ENCODE measurements around the gene INTS14.
A peak's percentile ranks its signal among the peaks of the same experiment; 100 is the strongest.

The INTS14 gene
- total RNA-seq: 19.3 to 33.2 reads per million in 2 donors

DNA sequence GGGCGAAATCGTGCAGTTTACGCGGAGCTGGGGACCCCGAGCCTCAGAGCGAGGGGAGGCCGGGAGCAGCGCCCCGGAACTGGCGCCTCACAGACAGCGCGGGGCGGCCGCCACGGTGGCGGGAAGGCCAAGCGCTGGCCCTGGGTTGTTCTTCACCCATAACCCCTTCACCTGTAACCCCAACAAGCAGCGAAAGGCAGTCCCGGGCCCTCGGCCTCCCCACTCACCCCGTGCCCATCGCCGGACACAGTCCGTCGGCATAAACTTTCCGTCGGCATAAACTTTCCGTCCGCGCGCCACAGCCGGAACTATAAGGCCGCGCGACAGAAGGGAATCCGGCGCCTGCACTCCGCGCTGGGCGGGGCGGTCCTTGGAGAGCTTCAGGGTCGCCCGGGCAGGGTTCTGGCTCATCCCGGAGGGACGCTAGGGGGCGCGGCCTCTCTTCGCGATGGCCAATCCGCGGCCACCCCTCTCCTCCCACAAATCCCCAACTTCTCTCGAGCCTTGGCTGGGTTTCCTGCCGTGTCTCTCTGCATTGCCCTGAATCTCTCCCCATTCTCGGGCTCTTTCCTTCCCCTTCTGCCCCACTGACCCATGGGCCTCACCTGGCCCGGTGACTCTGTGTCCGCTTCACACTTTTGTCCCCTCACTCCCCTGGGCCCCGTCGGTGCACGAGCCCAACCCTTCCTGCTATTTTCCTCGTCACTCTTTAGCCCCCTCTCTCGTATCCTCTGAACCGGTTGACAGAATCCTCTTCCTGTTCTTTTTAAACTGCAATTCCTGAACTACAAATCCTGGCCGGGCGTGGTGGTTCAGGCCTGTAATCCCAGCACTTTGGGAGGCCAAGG lies at the start of gene INTS14:
INTS14 (minus strand) TSS at position 261 of the 848 bp plus-strand sequence. CDS start 3,751 bp downstream, outside the sequence.
- DNase-seq: peak; percentile 82 to 96 (median 88)

DNA sequence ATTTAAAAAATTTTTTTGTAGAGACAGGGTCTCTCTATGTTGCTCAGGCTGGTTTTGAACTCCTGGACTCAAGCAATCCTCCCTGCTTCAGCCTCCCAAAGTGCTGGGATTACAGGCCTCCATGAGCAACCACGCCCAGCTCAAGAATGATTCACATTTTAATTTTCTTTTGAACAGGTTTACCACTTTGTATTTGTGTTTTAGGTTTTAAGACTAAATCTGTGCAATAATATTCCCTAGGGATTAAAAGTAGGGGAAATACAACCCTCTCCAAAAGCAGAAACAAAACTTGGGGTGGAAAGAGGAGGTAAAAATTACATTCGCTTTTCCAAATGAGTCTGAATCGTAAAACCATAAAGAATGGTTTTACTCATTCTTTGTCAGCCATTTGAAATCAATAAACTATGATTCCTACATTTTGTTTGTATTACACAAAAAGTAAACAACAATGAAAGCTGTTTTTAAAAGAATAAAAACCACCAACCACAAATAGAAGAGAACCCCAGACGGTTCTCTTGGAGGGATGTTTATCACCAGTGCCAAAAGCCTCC lies 48.6 kb upstream of the INTS14 start:
- no peak for DNase-seq

DNA sequence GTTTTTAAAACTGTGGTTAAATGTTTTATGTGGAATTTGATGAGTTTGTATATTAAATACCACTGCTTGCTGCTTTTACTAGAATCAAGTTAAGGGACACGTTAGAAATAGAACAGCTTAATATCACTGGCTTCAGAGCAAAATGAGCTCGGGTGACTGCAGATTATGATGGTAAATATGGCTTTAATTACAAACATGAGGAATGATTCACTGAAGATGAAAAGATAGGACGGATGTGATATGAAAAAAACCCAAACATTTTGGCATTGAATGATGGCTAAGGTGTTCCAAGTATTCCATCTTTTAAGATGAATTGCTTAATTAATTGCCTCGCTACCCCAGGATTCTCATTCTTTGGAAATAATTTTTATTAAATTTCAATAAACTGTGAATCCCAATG lies 44.5 kb upstream of the INTS14 start:
- no peak for DNase-seq

DNA sequence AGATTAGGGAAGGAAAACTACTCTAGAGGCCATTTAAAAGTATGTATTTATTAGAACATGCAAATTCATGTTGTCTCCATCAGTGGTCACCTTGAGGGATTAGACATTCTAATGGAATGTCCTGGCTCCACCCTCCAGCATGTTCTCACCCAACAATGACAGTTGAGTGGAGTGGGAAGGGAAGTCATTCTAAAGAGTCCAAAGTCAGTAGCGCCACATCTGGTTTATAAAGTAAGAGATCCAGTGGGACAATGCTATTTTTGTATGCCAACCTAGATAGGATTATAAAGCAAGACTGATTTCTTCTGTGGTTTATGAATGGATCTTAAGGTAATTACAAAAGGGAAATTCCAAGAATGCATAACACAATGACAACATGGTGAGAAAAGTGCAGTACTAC lies 44.1 kb upstream of the INTS14 start:
- DNase-seq: no peak

DNA sequence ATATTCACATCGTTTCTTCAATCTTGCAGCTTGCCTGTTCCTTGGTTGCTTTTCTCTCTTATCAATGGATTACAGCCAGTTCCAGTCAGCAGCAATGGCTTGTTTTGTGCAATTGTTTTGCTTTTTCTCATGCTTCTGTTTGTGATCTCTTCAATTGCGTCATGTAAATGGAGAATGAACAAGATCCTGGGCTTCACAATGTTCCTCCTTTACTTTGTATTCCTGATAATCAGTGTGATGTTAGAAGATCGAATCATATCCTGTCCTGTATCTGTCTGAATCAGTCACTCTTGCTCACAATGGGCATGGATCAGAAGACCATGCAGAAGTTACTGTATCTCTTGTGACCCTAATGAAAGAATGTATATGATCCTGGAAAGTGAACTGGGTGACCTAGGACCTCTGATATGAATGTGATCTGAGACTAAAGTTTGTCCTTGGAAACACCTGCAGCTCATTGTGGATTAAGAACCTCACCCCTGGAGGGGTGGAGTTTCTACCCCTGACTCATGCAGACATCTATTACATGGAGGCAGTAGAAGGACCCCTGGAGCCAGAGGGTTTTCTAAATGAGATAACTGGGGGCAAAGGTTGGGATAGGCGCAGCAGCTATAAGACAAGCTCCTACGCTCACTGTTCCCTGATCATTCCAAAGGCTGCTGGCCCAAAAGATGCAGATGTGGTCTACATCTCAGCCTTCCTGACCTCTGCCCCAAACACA lies 43.0 kb upstream of the INTS14 start:
- DNase-seq: no peak

DNA sequence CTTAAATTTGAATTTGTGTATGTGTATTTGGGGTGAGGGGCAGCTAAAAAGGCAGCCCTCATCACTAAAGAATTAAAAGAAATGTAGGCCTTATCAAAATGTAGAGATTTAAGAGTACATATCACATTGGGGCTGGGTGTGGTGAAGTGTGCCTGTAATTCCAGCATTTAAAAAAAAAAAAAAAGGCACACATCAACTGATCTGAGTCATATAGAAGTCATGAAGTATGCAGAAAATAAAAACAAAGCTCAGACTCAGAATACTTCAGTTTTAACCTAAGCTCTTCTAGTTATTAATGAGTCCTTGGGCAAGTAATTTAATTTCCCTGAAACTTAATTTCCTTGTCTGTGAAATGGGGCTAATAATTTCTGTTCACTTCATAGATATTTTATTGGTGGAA lies 42.4 kb upstream of the INTS14 start:
- DNase-seq: no peak

DNA sequence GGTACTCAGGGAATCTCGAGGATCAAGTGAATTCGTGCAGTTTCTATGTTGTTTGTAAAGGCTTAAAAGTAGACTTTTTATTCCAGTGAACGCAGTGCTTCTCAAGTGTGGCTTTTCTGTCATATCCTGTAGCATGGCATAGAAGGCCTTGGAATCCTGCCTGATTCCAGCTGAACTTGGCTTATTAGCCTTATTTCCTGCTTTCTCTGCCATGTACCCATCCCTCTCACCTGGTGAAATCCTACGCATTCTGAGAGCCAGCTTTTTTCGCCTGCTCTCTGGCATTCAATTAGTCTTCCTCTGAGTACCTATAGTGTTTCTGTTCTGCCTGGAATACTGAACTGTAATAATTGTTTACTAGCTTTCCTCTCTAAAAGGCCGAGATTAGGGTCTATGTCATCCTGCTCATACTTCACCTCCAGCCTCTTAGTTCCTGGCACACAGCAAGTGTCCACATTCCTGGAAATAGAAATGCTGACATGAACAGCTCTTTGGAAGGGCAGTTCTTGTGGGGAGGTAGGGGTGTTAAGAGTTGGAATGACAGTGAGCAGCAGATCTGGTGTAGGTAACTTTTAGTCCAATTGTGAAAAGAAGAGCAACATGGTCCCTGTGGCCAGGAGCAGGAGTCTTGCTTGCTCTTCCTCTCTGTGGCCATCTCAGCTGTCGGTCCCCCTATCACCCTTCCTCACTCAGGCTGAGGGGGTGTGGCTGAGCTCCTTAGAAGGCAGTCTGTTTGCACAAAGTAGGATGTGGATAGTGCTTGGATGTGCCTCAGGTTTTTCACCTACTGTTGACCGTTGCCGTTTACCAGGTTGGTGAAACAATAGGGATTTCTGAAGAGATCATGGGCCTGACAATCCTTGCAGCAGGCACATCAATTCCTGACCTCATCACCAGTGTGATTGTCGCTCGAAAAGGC lies 41.2 kb upstream of the INTS14 start:
- DNase-seq: no peak

DNA sequence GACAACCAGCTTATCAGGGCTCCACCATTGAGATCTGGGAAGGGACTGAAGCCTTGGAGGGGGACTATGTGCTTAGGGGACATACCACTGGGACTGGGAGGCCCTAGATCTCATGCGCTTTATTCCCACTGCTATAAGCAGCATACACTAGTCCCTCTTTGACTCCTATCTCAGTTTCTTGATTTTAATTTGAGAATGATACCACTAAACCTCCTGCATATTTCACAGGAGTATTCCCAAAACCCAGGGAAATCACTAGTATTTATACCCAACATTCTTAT lies 40.1 kb upstream of the INTS14 start:
- DNase-seq: no peak

DNA sequence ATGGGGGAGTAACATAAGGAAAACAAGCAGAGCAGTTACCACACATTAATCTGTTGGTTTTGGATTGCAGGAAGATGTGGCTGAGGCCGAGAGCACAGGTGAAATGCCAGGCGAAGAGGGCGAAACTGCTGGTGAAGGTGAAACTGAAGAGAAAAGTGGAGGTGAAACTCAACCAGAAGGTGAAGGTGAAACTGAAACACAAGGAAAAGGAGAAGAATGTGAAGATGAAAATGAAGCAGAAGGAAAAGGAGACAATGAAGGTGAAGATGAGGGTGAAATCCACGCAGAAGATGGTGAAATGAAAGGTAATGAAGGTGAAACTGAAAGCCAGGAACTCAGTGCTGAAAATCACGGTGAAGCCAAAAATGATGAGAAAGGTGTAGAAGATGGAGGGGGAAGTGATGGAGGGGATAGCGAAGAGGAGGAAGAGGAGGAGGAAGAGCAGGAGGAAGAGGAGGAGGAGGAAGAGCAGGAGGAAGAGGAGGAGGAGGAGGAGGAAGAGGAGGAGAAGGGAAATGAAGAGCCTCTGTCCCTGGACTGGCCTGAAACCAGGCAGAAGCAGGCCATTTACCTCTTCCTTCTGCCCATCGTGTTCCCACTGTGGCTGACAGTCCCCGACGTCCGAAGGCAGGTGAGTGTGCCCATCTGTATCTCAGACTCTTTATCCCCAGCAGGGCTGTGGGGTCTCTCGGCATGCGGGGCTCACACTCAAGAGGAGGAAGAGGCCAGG lies 39.5 kb upstream of the INTS14 start:
- no peak for DNase-seq

DNA sequence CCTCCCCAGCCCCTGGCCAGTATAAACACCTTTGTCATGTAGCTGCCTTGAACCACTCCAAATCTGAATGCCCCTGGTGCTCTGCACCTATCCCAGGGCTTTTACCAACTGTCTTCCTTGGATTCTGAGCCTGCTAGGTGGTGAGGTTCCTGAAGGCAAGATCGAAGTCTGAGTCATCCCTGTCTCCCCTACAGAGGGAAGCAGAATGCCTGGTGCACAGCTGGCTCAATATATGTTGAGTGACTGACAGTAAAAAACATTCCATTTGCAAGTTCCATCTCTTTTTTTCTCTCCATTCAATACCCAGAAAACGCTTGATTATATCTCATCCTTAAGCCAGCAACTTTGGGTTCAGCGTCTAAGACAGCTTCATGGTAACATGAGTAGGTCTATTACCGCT lies 35.6 kb upstream of the INTS14 start:
- no peak for DNase-seq

DNA sequence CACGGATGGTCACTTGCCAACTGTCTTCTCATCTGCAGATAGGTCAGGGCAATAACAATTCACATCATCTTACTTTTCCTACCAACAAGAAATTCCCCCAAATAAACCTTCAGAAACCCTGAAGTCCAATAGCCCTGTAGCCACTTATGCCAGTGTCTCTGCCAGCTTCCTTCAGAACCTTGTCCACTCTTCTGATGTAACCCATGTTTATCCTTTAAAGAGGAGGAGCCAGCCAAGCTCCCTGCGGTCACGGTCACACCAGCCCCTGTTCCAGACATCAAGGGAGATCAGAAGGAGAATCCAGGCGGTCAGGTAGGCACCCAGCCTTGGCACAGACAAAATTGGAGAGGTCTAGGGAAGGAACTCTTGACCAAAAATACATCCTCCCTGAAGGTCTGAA lies 34.5 kb upstream of the INTS14 start:
- no peak for DNase-seq

DNA sequence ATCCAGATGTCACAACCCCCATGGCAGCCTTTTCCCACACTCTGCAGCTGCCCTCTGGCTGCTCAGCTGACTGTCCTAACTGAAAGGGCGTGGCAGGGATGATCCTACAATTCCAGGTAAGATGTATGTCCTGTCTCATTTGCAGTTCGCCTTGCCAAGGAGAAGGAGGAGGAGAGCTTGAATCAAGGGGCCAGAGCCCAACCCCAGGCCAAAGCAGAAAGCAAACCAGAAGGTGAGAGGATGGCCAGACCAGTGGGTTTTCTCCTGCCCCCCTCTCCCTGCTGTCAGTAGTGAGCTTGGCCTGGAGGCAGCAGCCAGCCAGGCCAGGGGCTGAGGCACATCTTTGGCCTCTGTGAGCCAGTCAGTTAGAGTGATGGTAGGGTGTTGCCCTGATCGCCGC lies 33.4 kb upstream of the INTS14 start:
- no peak for DNase-seq

DNA sequence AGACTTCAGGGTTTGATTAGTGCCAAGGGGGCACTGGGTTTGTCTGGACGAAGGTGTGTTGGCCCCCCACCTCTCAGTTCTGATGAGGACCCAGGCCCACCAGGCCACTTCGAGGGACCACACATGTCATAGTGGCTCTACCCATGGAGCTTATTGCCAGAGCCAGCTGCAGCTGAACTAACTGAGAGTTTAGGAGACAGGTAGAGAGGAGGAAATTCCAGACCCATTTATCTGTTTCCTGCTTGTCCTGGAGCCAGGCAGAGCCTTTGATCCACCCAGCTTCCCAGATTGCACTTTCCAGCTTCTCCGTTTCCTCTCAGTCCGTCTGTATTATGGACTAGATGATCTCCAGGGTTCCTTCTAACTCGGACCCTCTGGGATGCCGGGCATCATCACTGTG lies 31.7 kb upstream of the INTS14 start:
- DNase-seq: no peak

DNA sequence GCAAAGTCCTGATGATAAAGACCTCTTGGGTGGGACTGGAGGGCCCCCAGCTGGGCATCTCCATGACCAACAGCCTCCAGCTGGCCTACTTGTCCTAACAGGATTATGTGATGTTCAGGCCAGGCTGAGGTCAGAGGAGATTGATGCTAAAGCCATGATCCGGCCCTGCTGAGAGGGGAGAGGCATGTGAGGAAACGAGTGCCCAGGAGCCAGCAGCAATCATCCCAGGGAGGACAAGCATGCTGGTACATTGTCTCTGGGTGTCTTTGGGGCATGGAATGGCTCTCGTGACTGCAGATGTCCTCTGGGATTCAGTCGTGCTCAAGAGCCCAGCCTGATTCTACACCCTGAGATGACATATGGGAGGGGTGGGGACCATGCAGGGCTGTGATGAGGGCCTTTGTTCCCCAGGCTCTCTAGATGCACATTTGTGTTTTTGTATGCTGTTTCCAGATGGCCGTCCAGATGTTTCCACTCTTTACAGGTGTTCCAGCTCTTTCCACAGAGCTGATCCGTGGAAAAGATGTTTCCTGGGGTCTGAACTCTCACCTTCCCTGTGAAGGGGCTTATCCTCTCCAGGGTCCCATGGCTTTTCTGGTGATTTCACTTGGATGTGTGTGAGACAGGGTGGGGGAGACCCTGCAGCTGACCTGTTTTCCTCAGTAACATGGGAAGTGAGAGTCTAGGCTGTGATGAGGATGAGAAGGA lies 31.0 kb upstream of the INTS14 start:
- DNase-seq: no peak

DNA sequence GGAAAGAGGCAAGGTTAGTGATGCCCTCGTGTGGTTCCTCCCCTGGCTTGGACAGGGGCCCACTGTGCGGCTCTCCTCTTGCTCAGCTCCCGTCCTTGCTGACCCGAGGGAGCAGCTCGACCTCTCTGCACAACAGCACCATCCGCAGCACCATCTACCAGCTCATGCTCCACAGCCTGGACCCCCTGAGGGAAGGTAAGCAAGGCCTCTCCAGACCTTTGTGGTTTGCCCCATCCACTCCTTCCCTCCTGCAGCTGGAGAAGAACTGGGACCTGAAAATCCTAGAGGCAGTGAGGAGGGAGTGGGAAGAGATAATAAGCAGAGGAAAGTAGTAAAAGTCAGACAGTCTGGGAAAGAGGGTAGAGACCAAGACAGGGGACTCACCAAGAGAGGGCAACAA lies 28.6 kb upstream of the INTS14 start:
- DNase-seq: no peak

DNA sequence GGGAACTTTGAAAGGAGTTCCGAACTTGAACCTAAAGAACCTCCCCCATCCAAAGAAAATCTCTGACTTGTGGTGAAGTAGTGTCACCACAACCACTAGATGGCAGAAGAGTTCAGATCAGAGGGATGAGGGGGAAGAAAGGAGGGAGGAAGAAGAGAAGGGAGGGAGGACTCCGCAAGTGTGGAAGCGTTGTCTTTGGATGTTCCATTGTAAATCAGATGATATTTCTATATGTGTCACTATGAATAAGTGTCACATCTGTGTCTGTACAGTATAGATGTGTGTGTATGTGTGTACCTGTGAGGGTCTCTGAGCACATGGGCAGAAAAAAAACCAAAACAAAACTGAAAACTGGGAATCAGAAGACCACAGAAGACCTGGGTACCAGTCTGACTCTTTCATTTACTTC lies 27.8 kb upstream of the INTS14 start:
- DNase-seq: peak in 2 of 5 experiments; percentile 47 to 79

DNA sequence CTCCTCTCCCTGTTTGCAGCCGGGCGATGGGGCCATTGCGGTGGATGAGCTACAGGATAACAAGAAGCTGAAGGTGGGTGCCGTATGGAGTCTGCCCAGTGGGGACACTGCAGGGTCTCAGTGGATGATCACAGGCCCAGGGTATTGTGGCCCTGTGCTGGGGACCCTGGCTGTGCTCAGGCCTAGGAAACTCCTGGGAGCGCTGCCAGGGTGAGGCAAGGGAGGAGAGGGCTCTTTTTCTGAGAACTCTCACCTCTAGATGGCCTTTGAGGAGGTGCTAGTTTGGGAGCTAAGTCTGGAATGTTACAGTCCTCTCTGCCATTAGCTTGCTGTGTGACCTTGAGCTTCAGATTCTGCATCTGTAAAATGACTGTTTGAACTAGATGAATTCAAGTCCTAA lies 27.2 kb upstream of the INTS14 start:
- DNase-seq: no peak

DNA sequence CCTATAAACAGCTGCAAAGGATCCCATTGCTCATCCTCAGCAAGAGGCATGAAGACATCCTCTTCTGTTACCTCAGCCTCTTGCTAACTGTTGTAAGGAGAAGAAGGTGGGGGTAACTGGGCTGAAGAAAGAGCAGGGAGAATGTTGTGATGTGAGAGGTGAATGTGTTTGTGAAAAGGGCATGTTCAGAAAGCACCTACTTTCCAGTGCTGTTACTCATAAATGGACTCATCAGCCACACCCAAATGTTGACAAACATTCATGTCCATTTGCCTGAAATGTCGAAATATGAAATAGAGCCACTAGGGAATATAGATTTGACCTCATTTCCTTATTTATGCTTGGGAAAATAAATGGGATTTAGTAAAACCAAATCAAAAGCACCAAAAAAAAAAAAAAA lies 23.4 kb upstream of the INTS14 start:
- DNase-seq: peak in 1 of 5 experiments; percentile 23

DNA sequence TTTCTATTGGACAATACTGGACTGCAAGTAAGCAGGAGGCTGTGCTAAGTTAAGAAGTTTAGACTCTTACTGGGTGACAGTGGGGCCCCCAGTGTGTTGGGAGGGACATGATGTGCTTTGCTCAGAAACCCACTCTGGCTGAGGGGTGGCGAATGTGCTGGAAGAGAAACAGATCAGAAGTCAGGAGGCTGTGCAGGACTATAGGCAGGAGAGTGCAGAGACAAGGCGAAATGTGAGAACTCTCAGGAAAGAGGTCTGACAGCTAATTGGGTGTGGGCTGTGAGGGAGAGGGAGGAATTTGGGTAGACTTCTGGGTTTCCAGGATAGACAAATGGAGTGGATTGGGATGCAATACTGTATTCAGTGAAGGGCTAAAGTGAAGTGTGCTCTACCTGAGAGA lies 22.8 kb upstream of the INTS14 start:
- DNase-seq: no peak

DNA sequence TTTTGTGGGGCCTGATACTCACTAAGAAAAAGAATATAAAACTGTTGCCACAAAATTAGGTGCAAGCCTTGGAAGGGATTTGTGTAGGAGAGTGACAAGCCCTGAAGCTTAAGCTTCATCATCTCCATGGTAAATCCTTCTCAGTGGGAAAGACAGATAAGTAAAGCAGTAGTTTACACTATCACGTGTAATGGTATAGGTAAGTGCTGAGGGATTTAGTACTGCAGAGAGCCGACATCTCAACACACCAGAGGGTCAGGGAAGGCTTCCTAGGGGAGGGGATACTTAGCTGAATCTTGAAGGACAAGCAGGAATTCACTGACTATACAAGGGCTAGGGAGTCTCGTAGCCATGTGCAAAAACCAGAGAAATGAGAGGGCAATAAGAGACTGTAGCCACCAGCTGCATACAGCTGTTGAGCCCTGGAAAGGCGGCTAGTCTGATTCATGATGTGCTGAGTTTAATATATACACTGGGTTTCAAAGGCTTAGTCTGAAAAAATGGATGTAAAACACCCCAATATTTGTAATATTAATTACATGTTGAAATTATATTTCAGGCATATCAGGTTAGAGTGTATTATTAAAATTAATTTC lies 21.9 kb upstream of the INTS14 start:
- no peak for DNase-seq

DNA sequence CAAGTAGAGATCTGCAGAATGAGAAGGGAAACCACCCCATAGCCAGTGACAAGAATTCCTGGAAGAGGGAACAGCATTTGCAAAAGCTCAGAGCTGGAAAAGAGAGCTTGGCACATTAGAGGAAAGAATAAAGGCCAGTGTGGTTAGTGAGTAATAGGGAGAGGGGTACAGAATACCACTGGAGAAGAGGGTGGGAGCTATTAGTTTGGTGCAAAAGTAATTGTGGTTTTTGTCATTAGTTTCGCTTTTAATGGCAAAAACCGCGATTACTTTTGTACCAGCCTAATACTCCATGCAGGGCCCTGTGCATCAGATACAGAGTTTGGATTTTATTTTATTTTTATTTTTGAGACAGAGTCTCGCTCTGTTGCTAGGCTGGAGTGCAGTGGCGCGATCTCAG lies 20.6 kb upstream of the INTS14 start:
- DNase-seq: peak in 1 of 5 experiments; percentile 55

Data from T-helper 2 cell (primary cell).